Endothelial cell of umbilical vein (primary cell): Measurements from ENCODE around the gene TNRC6B. TPM values are rescaled to one million over a fixed set of nuclear protein-coding genes. Genes with fewer than 3 reads are reported as not detected.

Source experiments
- BruUV-seq: library from RNA; stranded (reverse); fragments of 400-500 nt; replicated peaks from 2 replicates; lab custom pipeline; 2021; lab: Mats Ljungman, UMichigan
- CTCF ChIA-PET: fragments of 300-600, 350-600 bp; sonication (Branson Sonifier 250); formaldehyde crosslinking; loops from one replicate; lab custom pipeline; 2021; ENCODE audit warnings: antibody characterized with exemption, inconsistent platforms; lab: Charles Lee
- POLR2A ChIA-PET: fragments of 300-600, 350-600 bp; sonication (Branson Sonifier 250); formaldehyde crosslinking; loops from one replicate; lab custom pipeline; 2021; ENCODE audit warnings: antibody characterized with exemption, inconsistent platforms; lab: Charles Lee
- DNase-seq: peaks from one replicate; pipeline ENCODE4 v3.0.0-alpha.2; 2011; ENCODE audit warnings: low read depth, low spot score
- FAIRE-seq: peaks from 2 replicates; lab custom pipeline; 2011; peaks lifted over from hg19 to GRCh38; lab: Jason Lieb, UNC
- H2AFZ ChIP-seq: 2 replicates; pipeline ENCODE4 v1.6.0; 2012; ENCODE audit warnings: low read depth, low read length, control low read depth, inconsistent platforms
- H3K27ac ChIP-seq: 2 replicates; pipeline ENCODE4 v1.5.1; 2011; ENCODE audit warnings: low read depth, mild to moderate bottlenecking, control low read depth, low read length, moderate library complexity; ENCODE audit not compliant: insufficient read depth
- H3K27me3 ChIP-seq, 2 experiments: 2 replicates each; pipeline versions ENCODE4 v1.6.0 to v1.6.1; 2011; ENCODE audit warnings: low read length in 2 of 2, mixed read lengths in 1 of 2; ENCODE audit not compliant: control insufficient read depth in 2 of 2, insufficient read depth in 2 of 2
- H3K36me3 ChIP-seq, 2 experiments: 2 replicates in 1 of 2; 3 replicates in 1 of 2; pipeline ENCODE4 v1.5.1; 2011; ENCODE audit warnings: low read length in 2 of 2, mild to moderate bottlenecking in 1 of 2, moderate library complexity in 1 of 2; ENCODE audit not compliant: control insufficient read depth in 2 of 2, insufficient read depth in 2 of 2; ENCODE audit errors: extremely low read depth in 1 of 2
- H3K4me1 ChIP-seq: 3 replicates; pipeline ENCODE4 v1.5.1; 2011; ENCODE audit warnings: mild to moderate bottlenecking, low read length; ENCODE audit not compliant: control insufficient read depth, insufficient read depth; ENCODE audit errors: extremely low read depth
- H3K4me2 ChIP-seq: 2 replicates; pipeline ENCODE4 v1.6.1; 2011; ENCODE audit warnings: low read length, control low read depth, mixed read lengths; ENCODE audit not compliant: insufficient read depth
- H3K4me3 ChIP-seq, 3 experiments: fragments of 200-600 bp in 1 of 3; sonication (generic), shearing (Covaris generic) in 1 of 3; replicated peaks in 1 of 3; 2 replicates each; pipeline ENCODE4 v1.5.1; 2011 to 2016; ENCODE audit warnings: control low read depth in 3 of 3, low read length in 3 of 3, mild to moderate bottlenecking in 2 of 3, inconsistent platforms in 1 of 3, low read depth in 1 of 3, moderate library complexity in 1 of 3; ENCODE audit not compliant: insufficient read depth in 1 of 3
- H3K79me2 ChIP-seq: 2 replicates; pipeline ENCODE4 v1.6.0; 2012; ENCODE audit warnings: low read length, inconsistent platforms; ENCODE audit not compliant: control insufficient read depth, insufficient read depth
- H3K9ac ChIP-seq: replicated peaks from 2 replicates; pipeline ENCODE3; 2011; ENCODE audit warnings: low read length, control low read depth; ENCODE audit not compliant: insufficient read depth; ENCODE audit errors: extremely low read depth
- H3K9me1 ChIP-seq: replicated peaks from 3 replicates; pipeline ENCODE4 v1.6.0; 2011; ENCODE audit warnings: mild to moderate bottlenecking, low read length; ENCODE audit not compliant: control insufficient read depth, insufficient read depth; ENCODE audit errors: extremely low read depth
- H3K9me3 ChIP-seq: replicated peaks from 2 replicates; pipeline ENCODE4 v1.5.1; 2012; ENCODE audit warnings: low read length, inconsistent platforms; ENCODE audit not compliant: control insufficient read depth, insufficient read depth
- H4K20me1 ChIP-seq: replicated peaks from 2 replicates; pipeline ENCODE3; 2011; ENCODE audit warnings: mild to moderate bottlenecking, low read length; ENCODE audit not compliant: control insufficient read depth, insufficient read depth; ENCODE audit errors: extremely low read depth
- EZH2 ChIP-seq: IDR thresholded peaks from 2 replicates; pipeline ENCODE4 v1.6.1; 2012; ENCODE audit warnings: borderline replicate concordance, low read depth, mild to moderate bottlenecking, moderate library complexity, low read length, inconsistent platforms; ENCODE audit not compliant: severe bottlenecking
- FOS ChIP-seq: IDR thresholded peaks from 2 replicates; pipeline ENCODE4 v1.6.1; 2011; ENCODE audit warnings: mild to moderate bottlenecking, low read length, moderate library complexity, borderline replicate concordance; ENCODE audit not compliant: insufficient read depth
- JUN ChIP-seq: IDR thresholded peaks from 2 replicates; pipeline ENCODE4 v1.6.1; 2011; ENCODE audit warnings: borderline replicate concordance, low read depth; ENCODE audit not compliant: insufficient read length, insufficient read depth
- MAX ChIP-seq: IDR thresholded peaks from 2 replicates; pipeline ENCODE4 v1.6.1; 2011; ENCODE audit not compliant: insufficient read depth, insufficient read length
- MYC ChIP-seq: IDR thresholded peaks from one replicate; pipeline ENCODE4 v1.6.1; 2011; ENCODE audit warnings: mild to moderate bottlenecking, low read depth, low read length
- POLR2A ChIP-seq: IDR thresholded peaks from 2 replicates; pipeline ENCODE4 v1.6.1; 2012; ENCODE audit warnings: low read depth, mild to moderate bottlenecking, control low read depth, low read length
- POLR2AphosphoS5 ChIP-seq: IDR thresholded peaks from 2 replicates; pipeline ENCODE4 v1.6.1; 2012; ENCODE audit warnings: low read depth, mild to moderate bottlenecking, control low read depth, low read length, moderate library complexity; ENCODE audit not compliant: insufficient read depth
- dilution Hi-C: fragments of 300-500 bp; cut with MboI; formaldehyde crosslinking; loops from one replicate; pipeline ENCODE4 v1.15.0; 2019; ENCODE audit warnings: low sequenced_read_pairs; ENCODE audit not compliant: extremely low pct_ligation_motif_present
- intact Hi-C: fragments of 100-400 bp; cut with micrococcal nuclease; formaldehyde crosslinking; loops from one replicate; pipeline ENCODE4 v1.10.0; 2022
- polyA plus RNA-seq, 4 experiments: library from polyadenylated mRNA; depleted of rRNA in 3 of 4; stranded (reverse) in 3 of 4; unstranded in 1 of 4; fragments of >200 nt; gene quantifications; 2 replicates each; pipeline versions ENCODE4 v1.2.1 to v1.2.3, GENCODE V29; 2011 to 2012; ENCODE audit warnings: missing spikeins in 1 of 4
- total RNA-seq: library from RNA; stranded (reverse); gene quantifications from 2 replicates; pipeline ENCODE4 v1.2.3, GENCODE V29; 2021
- TF ChIP-seq, protein P1 (sequence below), 2 donors: IDR thresholded peaks; 1 replicate in 1 of 2; 2 replicates in 1 of 2; pipeline ENCODE4 v1.5.1; 2011; ENCODE audit warnings: low read length in 2 of 2, mild to moderate bottlenecking in 2 of 2, moderate library complexity in 2 of 2, control low read depth in 1 of 2, inconsistent platforms in 1 of 2, low read depth in 1 of 2; ENCODE audit not compliant: insufficient read depth in 1 of 2; ENCODE audit errors: extremely low read depth in 1 of 2

The TNRC6B gene
- total and polyA plus RNA-seq, 2 donors (not counting 3 experiments of a cell fraction or from before 2014, with no cell fraction given), result 10.6 to 37.2 TPM

DNA sequence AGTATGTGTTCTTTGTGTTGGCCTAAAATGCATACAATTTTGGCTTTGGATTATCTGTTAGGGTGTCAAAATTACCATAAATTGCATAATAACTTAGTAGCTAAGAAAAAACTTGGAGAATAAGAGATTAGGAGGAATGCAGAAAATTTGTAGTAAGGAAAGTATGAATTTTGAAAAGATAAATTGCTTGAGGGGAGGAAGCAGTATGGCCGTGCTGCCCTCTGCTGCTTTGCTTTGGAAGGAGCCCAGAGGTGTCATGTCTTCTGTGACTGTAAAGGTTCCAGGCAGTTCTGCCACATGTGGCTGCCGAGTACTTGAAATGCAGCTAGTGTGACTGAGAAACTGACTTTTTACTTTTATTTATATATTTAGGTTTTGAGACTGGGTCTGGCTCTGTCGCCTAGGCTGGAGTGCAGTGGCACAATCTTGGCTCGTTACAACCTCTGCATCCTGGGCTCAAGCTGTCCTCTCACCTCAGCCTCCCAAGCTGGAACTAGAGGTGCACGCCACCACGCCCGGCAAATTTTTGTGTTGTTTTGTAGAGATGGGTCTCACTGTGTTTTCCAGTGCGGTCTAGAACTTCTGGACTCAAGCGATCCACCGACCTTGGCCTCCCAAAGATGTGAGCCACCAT lies 170.4 kb downstream of the TNRC6B start:
- dilution Hi-C loops, result no loop called here
- DNase-seq, result peak; percentile 65
- BruUV-seq, result no TSS peak

More for the DNA sequence above, 170.4 kb downstream of the TNRC6B start:
- no peak for TF ChIP-seq EZH2
- TF ChIP-seq POLR2AphosphoS5, result no peak
- TF ChIP-seq, protein P1, sequence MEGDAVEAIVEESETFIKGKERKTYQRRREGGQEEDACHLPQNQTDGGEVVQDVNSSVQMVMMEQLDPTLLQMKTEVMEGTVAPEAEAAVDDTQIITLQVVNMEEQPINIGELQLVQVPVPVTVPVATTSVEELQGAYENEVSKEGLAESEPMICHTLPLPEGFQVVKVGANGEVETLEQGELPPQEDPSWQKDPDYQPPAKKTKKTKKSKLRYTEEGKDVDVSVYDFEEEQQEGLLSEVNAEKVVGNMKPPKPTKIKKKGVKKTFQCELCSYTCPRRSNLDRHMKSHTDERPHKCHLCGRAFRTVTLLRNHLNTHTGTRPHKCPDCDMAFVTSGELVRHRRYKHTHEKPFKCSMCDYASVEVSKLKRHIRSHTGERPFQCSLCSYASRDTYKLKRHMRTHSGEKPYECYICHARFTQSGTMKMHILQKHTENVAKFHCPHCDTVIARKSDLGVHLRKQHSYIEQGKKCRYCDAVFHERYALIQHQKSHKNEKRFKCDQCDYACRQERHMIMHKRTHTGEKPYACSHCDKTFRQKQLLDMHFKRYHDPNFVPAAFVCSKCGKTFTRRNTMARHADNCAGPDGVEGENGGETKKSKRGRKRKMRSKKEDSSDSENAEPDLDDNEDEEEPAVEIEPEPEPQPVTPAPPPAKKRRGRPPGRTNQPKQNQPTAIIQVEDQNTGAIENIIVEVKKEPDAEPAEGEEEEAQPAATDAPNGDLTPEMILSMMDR (IDR thresholded peaks at IDR 0.05; ENCODE audit: extremely low read depth in 1 of 2, insufficient read depth in 1 of 2, low read depth in 1 of 2, low read length in 2 of 2), result peak; percentile 75 to 78
- TF ChIP-seq MAX, result no peak
- TF ChIP-seq POLR2A, result no peak
- no peak for TF ChIP-seq MYC
- TF ChIP-seq FOS, result no peak
- TF ChIP-seq JUN, result no peak
- Histone ChIP-seq H4K20me1 (no peaks in the 10 kb centered on the region), H3K27me3 (no peaks in the 10 kb centered on the region), H3K36me3 (peaks cover 8 to 10% of the 10 kb centered on the region in 2 experiments), H3K79me2 (peaks cover 39% of the 10 kb centered on the region), H3K9me3 (no peaks in the 10 kb centered on the region), H3K4me2 (peak overlapping the region; percentile 91), H3K4me1 (peaks cover 16% of the 10 kb centered on the region), H2AFZ (no peak overlapping the region), H3K9me1 (no peaks in the 10 kb centered on the region), H3K4me3 (peak overlapping the region in 1 of 3 experiments; percentile 90), H3K27ac (no peak overlapping the region), H3K9ac (no peak overlapping the region)
- POLR2A ChIA-PET, result no interaction called here
- peak; percentile 78 for FAIRE-seq
- CTCF ChIA-PET, result interaction anchor here (0.6 to 4.0 kb wide), 25 partner anchors 9 to 812 kb away, joined by 3 to 33 read pairs (median 5); partner anchors contain the start of gene TNRC6B
- intact Hi-C loops, result loop anchor here (2.0 to 5.0 kb wide), 5 partner anchors 71 to 816 kb away; partner anchors contain the start of gene RPS19BP1
